ENCODE measurements around the gene GABRQ.
"Not testable (repeated sequence)": the region's sequence is repeated elsewhere in the genome, so short reads cannot be mapped to it uniquely, and the experiment has no call there.

GABRQ gene

GRCh38 chrX:152656087-152656486 lies 18.4 kb downstream of the GABRQ start:
- no peak overlapping the region for H3K27ac ChIP-seq
- H3K4me3 ChIP-seq = no peak overlapping the region

GRCh38 chrX:152656890-152657289 lies 19.2 kb downstream of the GABRQ start:
- Histone ChIP-seq H3K4me3 (no peak overlapping the region), H3K27ac (no peak overlapping the region)

- H3K4me3 ChIP-seq = no peak overlapping the region
- no peak overlapping the region for H3K27ac ChIP-seq
These were observed 20.6 kb downstream of the GABRQ start for GRCh38 chrX:152658302-152658701.

GRCh38 chrX:152663086-152663485 lies 25.4 kb downstream of the GABRQ start:
- H3K4me3 ChIP-seq = no peak overlapping the region
- H3K27ac ChIP-seq = no peak overlapping the region

GRCh38 chrX:152674135-152674534 lies 36.4 kb downstream of the GABRQ start:
- Histone ChIP-seq H3K4me3 (no peak overlapping the region), H3K27ac (no peak overlapping the region)

- H3K27ac ChIP-seq = not testable (repeated sequence)
These were observed 37.0 kb downstream of the GABRQ start for GRCh38 chrX:152674652-152675051.

GRCh38 chrX:152681012-152681411 lies 43.3 kb downstream of the GABRQ start:
- H3K27ac ChIP-seq, H3K4me3 ChIP-seq: not testable (repeated sequence)

More at GRCh38 chrX:152674652-152675051, 37.0 kb downstream of the GABRQ start:
- not testable (repeated sequence) for H3K4me3 ChIP-seq

- not testable (repeated sequence) for H3K4me3 ChIP-seq, H3K27ac ChIP-seq
These were observed 60.5 kb downstream of the GABRQ start, which contains the start of gene MAGEA3 for GRCh38 chrX:152697952-152698931. MAGEA3 (plus strand) TSS chrX:152698794; CDS start chrX:152700833, 2,039 bp downstream.

GRCh38 chrX:152700390-152700789 lies 62.7 kb downstream of the GABRQ start:
- H3K27ac ChIP-seq, H3K4me3 ChIP-seq: not testable (repeated sequence)

GRCh38 chrX:152706500-152706899 lies 68.8 kb downstream of the GABRQ start:
- H3K27ac ChIP-seq = not testable (repeated sequence)

More at GRCh38 chrX:152706500-152706899, 68.8 kb downstream of the GABRQ start:
- H3K4me3 ChIP-seq = not testable (repeated sequence)

All from skin epidermis (tissue), 12 donors.